ENCODE results near the gene IGSF11.
A peak's percentile ranks its signal among the peaks of the same experiment; 100 is the strongest.

Gene IGSF11

GRCh38 chr3:118907909-118908308 lies 126.7 kb downstream of the IGSF11 start:
- no peak for TF ChIP-seq CTCF (IDR thresholded peaks at IDR 0.05; ENCODE audit: borderline replicate concordance, control extremely low read depth, extremely low read depth, insufficient read depth, missing control alignments)
- in situ Hi-C loops (cut with MboI; ENCODE audit: low sequenced_read_pairs, unreplicated experiment) = no loop called here
- no peak for DNase-seq (ENCODE audit: low spot score)

- TF ChIP-seq CTCF (IDR thresholded peaks at IDR 0.05; ENCODE audit: borderline replicate concordance, control extremely low read depth, extremely low read depth, insufficient read depth, missing control alignments) = no peak
- in situ Hi-C loops (cut with MboI; ENCODE audit: low sequenced_read_pairs, unreplicated experiment) = no loop called here
- DNase-seq (ENCODE audit: low spot score) = no peak
Observed at GRCh38 chr3:118900737-118901525, 133.7 kb downstream of the IGSF11 start.

DNA sequence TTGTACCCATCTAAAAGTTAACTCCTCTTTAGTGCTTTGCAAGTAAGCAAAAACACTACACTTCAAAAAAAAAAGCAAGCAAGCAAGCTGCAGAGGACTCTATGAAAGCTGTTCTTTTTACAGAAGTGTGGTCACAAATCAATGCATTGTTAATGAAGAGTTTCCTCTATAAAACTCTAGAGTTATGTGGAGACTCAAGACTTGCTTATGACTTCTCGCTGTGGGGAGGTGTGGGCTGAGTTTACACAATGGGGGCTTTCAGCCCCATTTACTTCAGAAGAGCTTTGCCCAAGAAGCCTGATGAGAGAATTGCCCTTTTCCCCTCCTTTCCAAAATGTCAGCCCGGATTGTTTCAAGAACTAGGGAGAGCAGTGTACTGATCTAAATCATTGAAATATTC lies 144.4 kb downstream of the IGSF11 start:
- no peak for DNase-seq (ENCODE audit: low spot score)
- no peak for TF ChIP-seq CTCF (IDR thresholded peaks at IDR 0.05; ENCODE audit: borderline replicate concordance, control extremely low read depth, extremely low read depth, insufficient read depth, missing control alignments)
- in situ Hi-C loops (cut with MboI; ENCODE audit: low sequenced_read_pairs, unreplicated experiment) = no loop called here

GRCh38 chr3:118889691-118890090 lies 145.0 kb downstream of the IGSF11 start:
- in situ Hi-C loops (cut with MboI; ENCODE audit: low sequenced_read_pairs, unreplicated experiment) = loop anchor here (10.0 kb wide), 1 partner anchor 795 kb away; no protein-coding TSS in a partner anchor
- no peak for DNase-seq (ENCODE audit: low spot score)
- no peak for TF ChIP-seq CTCF (IDR thresholded peaks at IDR 0.05; ENCODE audit: borderline replicate concordance, control extremely low read depth, extremely low read depth, insufficient read depth, missing control alignments)

GRCh38 chr3:118886708-118887107 lies 147.9 kb downstream of the IGSF11 start:
- no peak for DNase-seq (ENCODE audit: low spot score)
- no peak for TF ChIP-seq CTCF (IDR thresholded peaks at IDR 0.05; ENCODE audit: borderline replicate concordance, control extremely low read depth, extremely low read depth, insufficient read depth, missing control alignments)
- in situ Hi-C loops (cut with MboI; ENCODE audit: low sequenced_read_pairs, unreplicated experiment) = loop anchor here (10.0 kb wide), 1 partner anchor 798 kb away; no protein-coding TSS in a partner anchor

- peak; percentile 96 for TF ChIP-seq CTCF (IDR thresholded peaks at IDR 0.05; ENCODE audit: borderline replicate concordance, control extremely low read depth, extremely low read depth, insufficient read depth, missing control alignments)
- in situ Hi-C loops (cut with MboI; ENCODE audit: low sequenced_read_pairs, unreplicated experiment) = loop anchor here (5.0 to 10.0 kb wide), 2 partner anchors 213 to 800 kb away; no protein-coding TSS in a partner anchor
- DNase-seq (ENCODE audit: low spot score) = peak; percentile 28
Observed at GRCh38 chr3:118884748-118885206, 149.9 kb downstream of the IGSF11 start.
